ENCODE measurements around the gene VAV2. TPM values are rescaled to one million over a fixed set of nuclear protein-coding genes. Genes with fewer than 3 reads are reported as not detected.
A peak's percentile ranks its signal among the peaks of the same experiment; 100 is the strongest.
"Not testable (repeated sequence)": the region's sequence is repeated elsewhere in the genome, so short reads cannot be mapped to it uniquely, and the experiment has no call there.

The VAV2 gene
- total RNA-seq, 1 experiment from 2014 or later = 21.4 TPM

DNA sequence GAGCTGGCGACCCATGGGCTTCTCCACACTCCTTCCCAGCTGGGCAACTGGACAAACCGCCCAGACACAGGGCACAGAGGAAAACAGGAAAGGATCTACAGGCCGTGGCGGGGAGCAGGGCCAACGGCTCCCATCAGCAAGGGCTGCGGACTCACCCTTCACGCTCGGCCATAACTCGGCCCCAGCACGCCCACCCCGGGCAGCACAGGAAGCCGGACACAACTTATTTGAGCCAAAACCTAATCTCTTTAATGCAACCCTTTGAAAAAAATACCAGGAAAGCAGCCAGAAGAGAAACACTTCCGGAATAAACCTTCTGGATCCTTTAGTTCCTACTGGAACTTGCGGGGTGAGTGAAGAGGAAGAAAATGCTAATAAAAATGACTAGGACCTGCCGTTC lies 59.9 kb downstream of the VAV2 start:
- in situ Hi-C loops (cut with HindIII; ENCODE audit: low sequenced_read_pairs) = no loop called here
- no peak for DNase-seq (ENCODE audit: low spot score)

- no peak for DNase-seq (ENCODE audit: low spot score)
Observed at GRCh38 chr9:133930682-133931485, 61.2 kb downstream of the VAV2 start.

DNA sequence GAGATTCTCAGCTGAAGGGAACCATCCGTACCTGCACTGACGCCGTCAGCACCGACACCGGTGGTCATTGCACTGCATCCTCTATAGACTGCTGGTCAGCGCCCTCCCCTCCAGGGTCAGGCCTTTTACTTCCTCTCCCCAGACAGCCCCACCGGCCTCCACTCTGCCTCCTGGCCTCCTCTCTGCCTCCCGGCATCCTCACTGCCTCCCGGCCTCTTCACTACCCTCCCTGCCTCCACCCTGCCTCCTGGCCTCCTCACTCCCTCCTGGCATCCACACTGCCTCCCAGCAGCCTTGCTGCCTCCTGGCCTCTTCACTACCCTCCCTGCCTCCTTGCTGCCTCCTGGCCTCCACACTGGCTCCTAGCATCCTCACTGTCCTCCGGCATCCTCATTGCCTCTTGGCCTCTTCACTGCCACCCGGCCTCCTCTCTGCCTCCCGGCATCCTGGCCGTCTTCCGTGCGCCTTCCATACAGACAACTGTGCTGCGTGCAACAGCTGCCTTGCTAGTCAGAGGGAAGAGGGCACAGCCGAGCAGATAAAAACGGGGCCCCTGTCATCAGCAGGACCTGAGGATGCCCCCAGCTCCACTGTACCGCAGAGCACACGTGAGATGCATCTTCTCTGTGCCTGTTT lies 62.0 kb downstream of the VAV2 start:
- in situ Hi-C loops (cut with HindIII; ENCODE audit: low sequenced_read_pairs) = no loop called here
- DNase-seq (ENCODE audit: low spot score) = no peak

More at GRCh38 chr9:133930682-133931485, 61.2 kb downstream of the VAV2 start:
- in situ Hi-C loops (cut with HindIII; ENCODE audit: low sequenced_read_pairs) = no loop called here

DNA sequence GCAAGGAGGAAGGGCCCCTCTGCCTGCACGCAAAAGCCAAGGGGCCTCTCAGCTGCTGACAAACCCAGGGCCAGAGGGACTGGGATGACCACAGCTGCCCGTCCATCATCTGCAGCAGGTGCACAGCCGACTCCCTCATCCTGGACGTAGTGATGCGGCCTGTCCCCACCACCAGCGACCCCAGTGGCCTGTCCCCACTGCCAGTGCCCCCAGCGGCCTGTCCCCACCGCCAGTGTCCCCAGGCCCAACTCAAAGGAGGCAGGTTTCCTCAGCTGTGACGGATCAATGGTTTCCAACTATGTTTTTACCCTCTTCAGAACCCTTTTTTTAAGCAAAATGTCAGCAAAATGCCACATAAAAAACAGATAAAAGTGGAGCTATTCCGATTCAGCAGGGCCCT lies 62.5 kb downstream of the VAV2 start:
- no peak for DNase-seq (ENCODE audit: low spot score)
- in situ Hi-C loops (cut with HindIII; ENCODE audit: low sequenced_read_pairs) = no loop called here

DNA sequence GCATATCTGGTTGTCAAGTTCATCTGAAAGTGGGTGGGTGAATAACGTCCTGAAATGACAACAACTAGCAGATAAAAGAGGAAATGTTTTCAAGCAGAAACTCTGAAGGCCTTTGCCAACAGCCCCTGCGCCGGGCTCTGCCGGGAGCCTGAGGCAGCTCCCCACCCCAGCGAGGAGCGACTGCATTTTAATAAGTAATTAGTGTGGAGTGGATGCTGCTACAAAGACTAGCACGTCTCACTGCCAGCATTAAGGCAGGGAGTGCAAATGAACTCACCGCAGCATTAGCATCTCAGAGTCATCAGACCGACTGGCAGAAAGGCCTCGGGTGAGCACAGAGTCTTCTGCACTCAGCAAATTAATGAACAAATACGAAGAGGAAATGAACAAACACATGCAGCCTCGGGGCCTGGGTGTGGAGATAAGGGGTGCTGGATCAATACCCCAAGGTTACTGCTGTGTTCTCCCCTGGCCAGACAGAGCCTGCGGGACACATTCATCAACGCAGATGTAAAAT lies 63.8 kb downstream of the VAV2 start:
- in situ Hi-C loops (cut with HindIII; ENCODE audit: low sequenced_read_pairs) = no loop called here
- no peak for DNase-seq (ENCODE audit: low spot score)

- DNase-seq (ENCODE audit: low spot score) = no peak
- in situ Hi-C loops (cut with HindIII; ENCODE audit: low sequenced_read_pairs) = no loop called here
Observed at GRCh38 chr9:133927041-133927440, 65.1 kb downstream of the VAV2 start.

GRCh38 chr9:133926165-133926856 lies 65.8 kb downstream of the VAV2 start:
- DNase-seq (ENCODE audit: low spot score) = no peak
- in situ Hi-C loops (cut with HindIII; ENCODE audit: low sequenced_read_pairs) = no loop called here

DNA sequence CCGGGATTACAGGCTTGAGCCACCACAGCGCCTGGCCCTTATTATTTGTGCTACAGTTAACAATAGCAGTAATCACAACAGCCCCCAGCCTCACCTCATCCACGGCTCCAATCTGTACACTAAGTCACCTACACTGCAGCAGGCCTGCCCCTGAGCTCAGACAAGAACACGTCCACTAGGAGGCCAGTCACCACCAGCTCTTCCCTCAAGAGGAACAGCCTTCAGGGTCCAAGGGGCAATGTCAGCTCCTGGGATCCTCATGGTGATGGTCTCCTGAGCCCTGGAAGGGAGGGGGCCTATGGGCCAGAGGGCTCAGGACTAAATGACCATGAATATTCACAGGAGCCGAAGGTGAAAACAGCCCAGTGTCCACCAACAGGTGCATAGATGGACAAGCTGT lies 67.7 kb downstream of the VAV2 start:
- in situ Hi-C loops (cut with HindIII; ENCODE audit: low sequenced_read_pairs) = no loop called here
- DNase-seq (ENCODE audit: low spot score) = no peak

DNA sequence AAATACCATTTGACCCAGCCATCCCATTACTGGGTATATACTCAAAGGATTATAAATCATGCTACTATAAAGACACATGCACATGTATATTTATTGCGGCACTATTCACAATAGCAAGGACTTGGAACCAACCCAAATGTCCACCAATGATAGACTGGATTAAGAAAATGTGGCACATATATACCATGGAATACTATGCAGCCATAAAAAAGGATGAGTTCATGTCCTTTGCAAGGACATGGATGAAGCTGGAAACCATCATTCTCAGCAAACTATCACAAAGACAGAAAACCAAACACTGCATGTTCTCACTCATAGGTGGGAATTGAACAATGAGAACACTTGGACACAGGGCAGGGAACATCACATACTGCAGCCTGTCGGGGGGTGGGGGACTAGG lies 68.5 kb downstream of the VAV2 start:
- in situ Hi-C loops (cut with HindIII; ENCODE audit: low sequenced_read_pairs); DNase-seq (ENCODE audit: low spot score): not testable (repeated sequence)

DNA sequence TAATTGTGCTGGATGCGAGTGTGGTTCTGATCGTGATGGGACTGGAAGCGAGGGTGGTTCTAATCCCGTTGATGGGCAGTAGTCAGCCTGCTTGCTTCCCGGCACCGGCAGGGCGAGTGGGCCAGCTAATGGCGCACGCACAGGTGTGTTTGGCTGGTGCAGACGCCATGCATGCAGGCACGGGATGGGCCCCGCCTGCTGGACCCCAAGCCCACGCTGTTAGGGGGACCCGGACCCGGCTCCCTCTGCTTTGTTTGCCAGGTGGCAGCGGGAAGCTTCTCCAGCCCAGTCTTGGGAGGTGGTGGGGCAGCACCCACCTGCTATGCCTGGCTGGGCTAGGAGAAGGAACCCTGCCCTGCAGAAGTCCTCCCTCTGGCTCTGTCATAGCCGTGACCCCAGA lies 70.3 kb downstream of the VAV2 start:
- in situ Hi-C loops (cut with HindIII; ENCODE audit: low sequenced_read_pairs) = no loop called here
- no peak for DNase-seq (ENCODE audit: low spot score)

DNA sequence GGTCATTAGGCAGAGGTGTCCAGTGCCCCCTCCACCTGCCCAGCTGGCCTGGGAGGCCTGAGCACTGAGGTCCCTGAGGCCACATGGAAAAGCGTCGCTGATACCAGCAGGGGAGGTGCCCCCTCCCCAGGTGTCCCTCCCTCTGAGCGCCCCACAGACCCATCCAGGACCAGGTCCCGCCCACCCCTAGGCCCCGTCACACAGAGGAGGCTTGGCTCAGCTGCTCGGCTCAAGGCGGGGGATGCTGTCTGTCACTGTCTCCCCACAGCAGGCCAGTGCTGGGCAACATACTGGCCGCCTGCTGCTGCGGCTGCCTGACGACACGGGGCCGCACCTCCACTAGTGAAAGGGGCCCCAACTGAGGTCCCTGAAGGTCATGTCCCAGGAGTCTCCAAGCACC lies 71.7 kb downstream of the VAV2 start:
- in situ Hi-C loops (cut with HindIII; ENCODE audit: low sequenced_read_pairs) = no loop called here
- DNase-seq (ENCODE audit: low spot score) = no peak

GRCh38 chr9:133919253-133920115 lies 72.6 kb downstream of the VAV2 start:
- no peak for DNase-seq (ENCODE audit: low spot score)
- in situ Hi-C loops (cut with HindIII; ENCODE audit: low sequenced_read_pairs) = no loop called here

DNA sequence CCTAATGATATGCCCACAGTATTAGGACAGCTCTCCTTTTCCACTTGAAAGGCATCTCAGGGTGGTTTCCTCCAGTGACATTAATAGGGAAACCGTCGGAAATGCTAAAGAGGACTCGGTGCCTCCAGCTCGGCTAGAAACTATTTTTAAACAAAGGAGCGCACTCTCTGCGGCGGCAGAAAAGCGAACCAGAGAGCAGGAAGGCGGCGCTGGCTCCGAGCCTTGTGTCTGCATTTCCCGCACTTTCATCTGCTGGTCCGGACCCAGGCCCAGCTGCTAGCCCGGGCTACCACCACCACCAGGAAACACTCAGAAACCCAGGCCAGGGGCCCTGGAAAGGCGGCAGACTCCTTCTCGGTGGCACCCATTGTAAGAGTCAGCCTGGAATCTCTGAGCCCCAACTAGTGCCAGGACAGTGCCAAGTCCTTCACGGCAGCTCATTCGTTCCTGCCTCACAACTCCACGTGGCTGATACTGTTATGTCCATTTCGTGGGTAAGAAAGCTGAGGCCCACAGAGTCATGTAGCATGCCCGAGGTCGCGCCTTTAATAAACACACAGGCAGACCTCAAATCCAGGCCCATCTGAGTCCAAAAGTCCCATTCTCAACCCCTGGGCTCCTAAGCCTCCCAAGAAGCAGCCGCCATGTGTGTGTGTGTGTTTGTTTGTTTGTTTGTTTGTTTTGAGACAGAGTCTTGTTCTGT lies 73.9 kb downstream of the VAV2 start:
- DNase-seq (ENCODE audit: low spot score) = no peak
- in situ Hi-C loops (cut with HindIII; ENCODE audit: low sequenced_read_pairs) = no loop called here

DNA sequence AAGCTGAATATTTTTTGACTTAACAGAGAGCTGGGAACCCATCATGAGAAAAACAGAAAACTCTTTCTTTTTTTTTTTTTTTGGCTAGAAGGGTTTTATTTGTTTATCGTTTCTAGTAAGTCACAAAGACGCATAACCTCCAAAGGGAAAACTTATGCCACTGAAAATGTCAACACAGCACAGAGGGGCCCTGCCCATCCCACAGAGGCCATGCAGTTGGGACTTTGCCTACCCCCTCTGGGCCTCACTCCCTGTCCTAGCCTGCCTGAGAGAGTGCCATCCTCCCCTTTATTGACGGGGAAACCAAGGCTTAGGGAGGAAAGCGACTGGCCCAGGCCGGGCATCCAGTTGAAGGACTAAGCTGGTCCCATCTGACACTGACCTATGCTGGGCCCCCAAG lies 74.7 kb downstream of the VAV2 start:
- no peak for DNase-seq (ENCODE audit: low spot score)
- in situ Hi-C loops (cut with HindIII; ENCODE audit: low sequenced_read_pairs) = no loop called here

DNA sequence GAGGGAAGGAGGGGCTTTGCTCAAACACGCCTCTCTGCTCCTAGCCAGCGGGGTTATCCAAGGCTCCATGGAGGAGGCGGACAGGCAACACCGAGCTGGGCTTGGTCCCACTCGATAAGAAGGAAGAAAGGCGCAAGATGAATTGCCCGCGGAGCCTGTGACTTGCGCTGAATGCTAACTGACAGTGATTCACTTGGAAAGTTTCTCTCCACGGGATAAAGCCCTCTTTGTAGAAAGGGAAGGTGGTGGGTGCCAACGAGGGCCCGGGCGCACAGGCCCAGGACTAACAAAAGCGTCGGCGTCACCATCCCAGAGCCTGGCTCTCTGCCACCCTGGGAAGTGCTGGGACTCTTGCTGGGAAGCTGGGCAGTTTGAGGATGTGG lies 76.0 kb downstream of the VAV2 start:
- DNase-seq (ENCODE audit: low spot score) = peak; percentile 25
- in situ Hi-C loops (cut with HindIII; ENCODE audit: low sequenced_read_pairs) = no loop called here

GRCh38 chr9:133915534-133916158 lies 76.5 kb downstream of the VAV2 start:
- DNase-seq (ENCODE audit: low spot score) = no peak
- in situ Hi-C loops (cut with HindIII; ENCODE audit: low sequenced_read_pairs) = no loop called here

DNA sequence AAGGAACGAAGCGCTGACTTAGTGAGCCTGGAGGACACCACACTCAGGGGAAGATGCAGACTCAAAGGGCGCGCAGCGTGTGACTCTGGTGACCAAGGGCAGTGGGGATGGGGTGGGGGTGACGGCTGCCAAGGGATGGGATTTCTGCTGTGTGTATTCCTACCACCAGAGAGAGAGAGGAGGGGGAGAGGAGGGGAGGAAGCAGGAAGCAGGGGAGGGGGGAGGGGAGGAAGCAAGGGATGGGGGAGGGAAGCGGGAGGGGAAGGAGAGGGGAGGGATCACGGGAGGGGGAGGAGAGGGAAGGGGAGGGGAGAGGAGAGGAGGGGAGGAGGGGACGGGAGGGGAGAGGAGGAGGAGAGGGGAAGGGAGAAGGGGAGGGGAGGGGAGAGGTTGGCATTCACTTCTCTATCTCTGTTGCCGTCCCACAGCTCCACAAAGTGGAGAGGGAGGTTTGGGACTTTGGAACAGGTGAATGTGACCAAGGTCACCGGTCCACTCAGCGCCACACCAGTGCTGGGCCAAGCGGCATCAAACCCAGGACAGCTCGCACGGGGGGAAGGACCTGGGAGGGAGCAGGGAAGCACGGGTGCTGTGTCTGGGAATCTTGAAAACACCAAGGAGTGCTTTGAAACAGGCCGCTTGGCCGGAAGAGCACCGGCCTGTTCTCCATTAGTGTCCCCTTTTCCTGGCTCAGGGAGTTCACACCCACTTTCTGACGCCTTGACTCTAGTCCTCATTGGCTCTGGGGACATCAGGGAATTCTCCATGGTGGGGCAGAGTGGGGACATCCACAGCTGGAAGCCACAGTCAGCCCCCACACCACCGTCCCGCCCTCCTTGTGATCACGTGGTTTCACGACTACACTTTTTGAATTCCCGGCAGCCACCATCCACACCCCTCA lies 77.4 kb downstream of the VAV2 start:
- in situ Hi-C loops (cut with HindIII; ENCODE audit: low sequenced_read_pairs) = no loop called here
- DNase-seq (ENCODE audit: low spot score) = no peak

All from G401 (cell line).